NCI-H226 (cell line): ENCODE results near the gene MOV10.
"Not testable (repeated sequence)": the region's sequence is repeated elsewhere in the genome, so short reads cannot be mapped to it uniquely, and the experiment has no call there.

ENCODE experiments used
- DNase-seq: peaks from one replicate; pipeline ENCODE4 v3.0.0-alpha.2; 2015

The MOV10 gene

DNA sequence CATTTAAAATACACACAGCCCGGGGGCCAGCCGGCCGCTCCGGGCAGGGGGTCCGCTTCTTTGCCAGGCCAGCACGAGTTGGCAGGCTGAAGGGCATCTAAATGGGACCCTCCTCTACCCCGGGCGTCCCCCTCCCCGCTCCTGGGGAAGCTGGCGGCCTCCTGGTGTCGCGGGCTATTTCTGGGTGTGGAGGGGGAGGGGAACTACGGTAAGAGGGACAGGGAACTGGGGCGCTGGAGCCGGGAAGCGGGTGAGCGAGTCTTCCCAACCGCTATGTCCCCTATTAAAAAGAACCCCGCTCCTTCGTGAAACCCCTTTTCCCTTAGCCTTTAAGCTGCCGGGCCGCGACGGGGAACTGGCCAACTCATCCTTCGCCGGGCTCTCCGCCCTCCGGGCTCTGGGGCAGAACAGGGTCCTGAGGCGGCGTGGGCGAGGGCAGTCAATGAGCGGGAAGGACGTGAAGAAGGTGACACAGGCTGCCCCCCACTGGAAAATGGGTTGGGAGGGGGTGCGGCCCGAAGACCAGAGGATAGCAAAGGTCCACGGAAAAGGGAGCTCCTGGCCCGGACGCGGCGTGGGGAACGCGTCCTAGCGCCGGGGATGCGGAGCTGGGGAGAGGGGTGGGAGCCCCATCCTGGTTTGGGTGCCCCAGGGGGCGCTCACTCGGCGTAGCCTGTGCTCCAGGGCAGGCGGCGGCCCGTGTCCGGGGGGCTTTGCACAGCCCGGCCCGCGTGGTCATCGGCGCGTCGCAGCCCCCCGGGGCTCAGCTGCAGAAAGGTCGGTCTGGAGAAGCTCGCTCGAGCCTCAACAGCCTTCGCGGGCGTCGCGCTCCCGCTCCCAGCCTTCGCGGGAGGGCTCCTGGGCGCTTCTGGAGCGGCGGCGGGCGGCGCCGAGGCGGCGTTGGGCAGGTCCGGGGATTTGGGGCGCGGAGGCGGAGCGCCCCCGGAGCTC, 40.1 kb downstream of the MOV10 start:
- DNase-seq, result no peak

DNA sequence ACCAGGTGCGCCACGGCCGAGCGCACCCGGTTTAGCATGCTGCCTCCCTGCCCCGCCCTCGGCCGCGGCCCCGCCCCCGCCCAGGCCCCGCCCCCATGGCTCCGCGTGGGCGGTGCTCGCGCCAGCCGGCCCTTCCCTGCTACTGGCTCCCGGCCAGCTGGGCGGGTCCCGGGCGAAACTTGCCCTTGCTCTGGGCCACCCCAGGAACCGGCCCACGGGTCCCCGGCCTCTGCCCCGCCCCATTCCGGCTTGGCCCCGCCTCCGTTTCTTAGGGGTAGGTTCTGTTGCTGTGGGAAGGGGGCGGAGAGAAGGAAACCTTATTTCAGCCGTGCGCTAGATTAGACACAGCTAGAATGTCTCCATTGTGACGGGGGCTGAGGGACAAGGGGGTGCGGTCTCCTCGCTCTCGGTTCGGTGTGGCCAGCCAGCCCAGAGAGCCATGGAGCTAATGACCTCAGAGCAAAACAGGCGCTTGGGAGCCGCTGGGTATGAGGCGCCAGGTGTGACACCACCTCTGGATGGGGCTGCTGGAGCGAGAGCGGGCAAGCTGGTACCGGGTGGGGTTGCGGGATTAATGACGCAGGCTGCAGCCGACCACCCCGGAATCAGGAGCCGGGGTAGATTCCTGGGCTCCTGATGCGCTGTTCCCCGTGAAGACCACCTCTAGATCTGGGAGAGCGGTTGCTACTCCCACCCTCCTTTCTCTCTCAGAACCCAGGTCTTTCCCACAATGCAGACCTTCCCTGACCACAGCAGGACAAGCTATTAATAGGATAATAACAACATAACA, 41.0 kb downstream of the MOV10 start, which contains the start of gene PPM1J:
TSS of gene PPM1J (minus strand) at position 69 of the 790 bp plus-strand sequence. CDS start at position 38, 31 bp downstream.
- peak; percentile 89 for DNase-seq

DNA sequence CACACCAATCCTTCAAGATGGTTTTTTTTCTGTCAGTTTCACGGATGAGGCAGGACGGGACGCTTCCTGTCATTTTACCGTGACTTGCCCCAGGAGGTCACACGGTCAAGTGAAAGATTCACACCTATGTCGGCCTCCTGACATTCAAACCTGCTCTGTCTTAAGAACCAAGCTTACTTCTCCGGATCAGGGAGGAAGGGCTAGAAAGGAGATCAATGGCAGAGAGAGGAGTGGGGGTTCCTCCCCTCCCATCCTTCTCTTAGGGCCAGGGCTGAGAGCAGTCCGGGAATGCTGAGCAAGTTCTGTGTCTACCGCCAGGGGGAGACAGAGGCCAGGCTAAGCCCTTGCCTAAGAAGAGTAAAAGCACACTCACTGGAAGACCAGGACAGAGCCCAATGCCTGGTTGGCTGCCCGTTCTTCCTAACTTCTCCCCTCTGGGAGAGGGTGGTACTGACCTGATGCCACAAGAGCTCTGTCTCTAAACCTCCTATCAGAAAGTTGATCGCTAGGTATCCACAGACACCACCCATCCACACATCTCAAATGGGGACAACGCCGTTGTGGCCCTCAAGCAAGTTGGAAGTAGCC, 41.8 kb downstream of the MOV10 start:
- peak; percentile 83 for DNase-seq

DNA sequence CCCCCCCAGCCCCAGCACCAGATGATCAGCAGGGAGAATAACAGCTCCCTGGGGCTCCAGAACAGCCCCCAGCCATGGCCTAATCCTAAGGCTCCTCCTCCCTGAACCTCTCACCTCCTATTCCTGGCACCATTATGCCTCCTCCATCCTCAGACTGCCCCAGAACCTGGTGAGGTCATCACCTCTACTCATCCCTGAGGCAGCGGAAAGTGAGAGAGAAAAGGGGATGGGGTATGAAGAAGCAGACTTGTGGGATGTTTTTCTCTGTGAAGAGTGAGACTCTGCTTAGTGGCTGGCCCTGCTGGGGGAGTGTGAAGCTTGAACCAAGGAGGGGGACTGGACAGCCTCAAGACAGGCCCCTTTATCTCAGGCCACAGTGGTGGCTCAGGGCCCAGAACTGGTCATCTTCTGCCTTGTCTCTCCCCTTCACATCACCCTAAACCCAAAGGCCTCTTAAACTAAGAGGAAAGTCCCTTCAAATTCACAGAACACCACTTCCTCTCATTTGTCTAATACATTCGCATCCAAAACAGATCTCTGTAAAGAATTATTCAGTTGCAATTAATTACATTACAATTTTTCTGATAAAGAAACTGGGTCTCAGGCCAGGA, 42.9 kb downstream of the MOV10 start:
- peak; percentile 40 for DNase-seq

DNA sequence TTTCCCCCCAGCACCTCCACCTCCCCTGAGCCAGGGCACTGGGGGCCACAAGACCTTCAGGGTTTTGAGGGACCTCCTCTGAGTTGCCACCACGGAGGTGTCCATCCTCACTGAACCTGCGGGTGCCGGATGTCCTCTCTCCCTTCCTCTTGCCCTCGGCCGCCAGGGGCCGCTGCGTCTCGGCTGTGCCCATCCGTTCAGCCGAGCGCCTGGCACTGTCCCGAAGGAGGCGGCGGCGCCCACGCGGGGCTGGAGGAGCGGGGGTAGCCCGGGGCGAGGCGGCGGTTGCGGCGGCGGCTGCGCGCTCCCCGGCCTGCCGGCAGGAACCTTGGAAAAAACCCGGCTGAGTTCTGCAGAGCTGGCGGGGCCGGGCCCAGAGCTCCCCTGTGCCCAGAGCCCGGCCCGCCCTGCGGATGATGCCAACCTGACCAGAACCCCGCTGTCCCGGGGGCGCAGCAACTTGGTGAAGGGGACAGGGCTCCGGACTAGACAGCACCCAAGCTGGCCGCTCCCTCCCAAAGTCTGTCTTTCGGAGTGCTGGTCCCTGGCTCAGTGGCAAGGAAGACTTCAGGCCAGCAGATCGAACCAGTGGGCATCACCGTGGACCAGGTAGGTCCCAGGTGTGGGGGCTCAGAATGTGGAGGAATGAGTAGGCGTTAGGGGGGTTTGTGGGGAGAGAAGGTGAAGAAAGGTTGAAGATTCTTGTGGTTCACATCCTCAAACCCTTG, 44.4 kb downstream of the MOV10 start:
- peak; percentile 78 for DNase-seq

DNA sequence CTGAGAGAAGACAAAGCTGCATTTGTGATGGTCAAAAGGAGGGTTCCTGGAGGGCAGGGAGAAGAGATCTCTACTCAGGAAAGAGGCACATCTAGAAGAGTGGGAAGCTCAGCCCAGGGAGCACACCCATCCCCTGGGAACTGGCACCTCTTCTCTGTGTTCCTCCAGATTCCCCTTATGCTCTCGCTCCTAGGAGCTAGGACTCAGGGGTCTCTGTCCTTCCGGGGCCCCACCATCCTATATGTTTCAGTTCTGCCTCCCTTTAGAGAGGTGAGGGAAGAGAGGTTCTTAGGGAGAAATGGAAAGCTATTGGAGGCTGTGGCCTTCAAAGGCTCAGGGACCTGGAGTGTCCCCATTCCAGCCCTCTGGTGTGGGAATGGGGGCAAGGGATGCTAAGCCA, 45.2 kb downstream of the MOV10 start:
- no peak for DNase-seq

DNA sequence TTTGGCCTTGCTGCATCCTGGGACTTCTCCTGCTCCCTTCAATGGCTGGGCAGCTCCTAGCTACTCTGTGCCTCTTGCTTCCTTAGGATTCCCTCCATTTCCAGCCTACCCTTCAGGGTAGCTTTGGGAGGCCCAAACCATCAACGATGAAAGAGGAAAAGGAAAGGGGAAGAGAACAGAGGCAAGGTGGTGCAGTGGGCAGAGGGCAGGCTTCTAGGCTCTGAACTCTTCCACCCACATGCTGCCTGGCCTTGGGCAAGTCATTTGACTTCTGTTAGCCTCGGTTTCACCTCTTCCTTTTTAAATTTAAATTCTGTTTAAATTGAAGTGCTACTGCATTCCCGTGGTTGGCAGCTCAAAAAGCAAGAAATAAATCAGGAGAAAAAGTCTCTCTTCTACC, 46.3 kb downstream of the MOV10 start:
- DNase-seq, result no peak

DNA sequence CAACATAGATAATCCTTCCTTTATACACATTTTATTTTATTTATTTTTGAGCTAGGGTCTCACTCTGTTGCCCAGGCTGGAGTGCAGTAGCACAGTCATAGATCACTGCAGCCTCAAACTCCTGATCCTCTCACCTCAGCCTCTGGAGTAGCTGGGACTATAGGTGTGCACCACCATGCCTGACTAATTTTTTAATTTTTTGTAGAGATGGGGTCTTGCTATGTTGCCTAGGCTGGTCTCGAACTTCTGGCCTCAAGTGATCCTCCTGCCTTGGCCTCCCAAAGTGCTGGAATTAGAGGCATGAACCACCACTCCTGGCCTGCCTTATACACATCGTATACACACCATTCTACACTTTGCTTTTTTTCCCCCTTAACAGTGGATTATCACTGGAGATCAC, 46.8 kb downstream of the MOV10 start:
- not testable (repeated sequence) for DNase-seq

DNA sequence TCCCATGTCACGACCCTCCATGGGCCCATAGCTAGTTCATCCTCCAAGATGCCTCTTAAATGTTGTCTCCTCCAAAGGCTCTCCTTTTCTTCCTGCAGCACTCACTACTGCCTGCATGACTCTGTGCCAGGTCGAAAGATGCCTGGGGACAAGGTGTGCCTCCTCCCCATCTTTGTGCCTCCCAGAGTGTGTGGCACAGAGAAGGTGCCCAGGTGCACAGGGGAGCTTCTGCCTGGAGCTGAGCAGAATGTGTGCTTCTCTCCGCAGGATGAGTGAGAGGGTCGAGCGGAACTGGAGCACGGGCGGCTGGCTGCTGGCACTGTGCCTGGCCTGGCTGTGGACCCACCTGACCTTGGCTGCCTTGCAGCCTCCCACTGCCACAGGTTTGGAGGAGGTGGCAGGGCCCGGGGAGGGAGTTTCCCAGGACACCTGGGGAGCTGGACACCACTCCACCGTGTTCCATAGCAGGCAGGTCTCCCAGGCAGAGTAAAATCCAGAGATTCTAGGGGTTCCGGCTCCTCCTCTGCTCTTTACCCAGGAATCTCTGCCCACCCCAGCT, 47.6 kb downstream of the MOV10 start:
- no peak for DNase-seq

DNA sequence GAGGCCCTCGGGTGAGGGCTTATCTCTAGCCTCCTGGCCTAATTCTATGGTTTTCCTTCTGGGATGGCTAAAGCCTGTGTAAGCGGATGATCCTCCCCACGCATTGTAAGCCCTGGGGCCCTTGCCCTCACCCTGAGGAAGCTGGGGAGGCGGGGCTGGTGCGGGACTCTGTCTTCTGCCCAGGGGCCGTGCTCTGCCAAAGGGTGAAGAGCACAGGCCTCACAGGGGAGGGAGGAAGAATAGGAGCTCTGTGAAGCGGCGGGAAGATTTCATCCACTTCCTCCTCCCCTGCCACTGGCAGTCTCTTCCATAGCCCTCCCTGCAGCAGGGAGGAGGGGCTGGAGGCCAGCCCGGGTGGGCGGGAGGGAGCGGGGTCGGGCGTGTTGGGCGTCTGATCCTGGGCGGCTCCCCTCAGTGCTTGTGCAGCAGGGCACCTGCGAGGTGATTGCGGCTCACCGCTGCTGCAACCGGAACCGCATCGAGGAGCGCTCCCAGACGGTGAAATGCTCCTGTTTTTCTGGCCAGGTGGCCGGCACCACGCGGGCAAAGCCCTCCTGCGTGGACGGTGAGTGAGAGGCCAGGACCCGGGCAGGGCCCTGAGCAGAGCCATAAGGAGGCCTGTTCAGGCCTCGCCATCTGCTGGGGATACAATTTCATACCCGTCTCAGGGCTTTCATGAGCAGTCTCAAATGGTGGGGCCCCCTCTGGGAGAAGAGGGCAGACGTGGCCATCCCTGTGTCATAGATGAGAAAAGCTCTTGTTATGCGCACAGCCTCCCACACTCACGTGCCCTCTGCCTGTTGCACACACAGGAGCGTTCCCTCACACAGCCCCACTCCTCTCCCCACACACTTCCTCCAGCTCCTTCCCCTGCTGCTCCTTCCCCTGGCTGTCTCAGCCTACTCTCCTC, 48.4 kb downstream of the MOV10 start:
- peak; percentile 98 for DNase-seq

DNA sequence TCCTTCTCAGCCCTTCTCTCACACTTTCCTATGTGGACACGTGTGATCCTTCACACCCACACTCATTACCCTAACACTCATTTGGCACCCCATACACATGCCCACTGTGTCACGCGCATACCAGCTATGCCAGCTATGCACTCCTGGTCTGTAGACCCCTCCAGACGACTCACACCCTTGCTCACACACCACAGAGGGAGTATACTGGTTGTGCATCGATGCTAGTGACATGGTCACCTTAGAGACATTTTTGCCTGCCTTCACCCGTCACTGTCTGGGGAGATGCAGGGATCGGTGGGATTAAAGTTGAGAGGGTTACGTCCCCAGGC, 49.0 kb downstream of the MOV10 start:
- DNase-seq, result no peak

DNA sequence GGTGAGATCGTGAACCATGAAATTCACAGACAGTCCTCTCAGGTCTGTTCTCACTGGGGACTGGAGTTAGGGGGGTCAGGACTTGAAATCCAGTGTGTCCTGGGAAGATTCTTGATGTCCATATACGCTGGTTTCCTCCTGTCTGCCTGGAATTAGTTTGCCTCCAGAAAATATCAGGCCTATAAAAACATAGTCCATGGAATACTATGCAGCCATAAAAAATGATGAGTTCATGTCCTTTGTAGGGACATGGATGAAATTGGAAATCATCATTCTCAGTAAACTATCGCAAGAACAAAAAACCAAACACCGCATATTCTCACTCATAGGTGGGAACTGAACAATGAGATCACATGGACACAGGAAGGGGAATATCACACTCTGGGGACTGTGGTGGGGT, 49.8 kb downstream of the MOV10 start:
- not testable (repeated sequence) for DNase-seq

DNA sequence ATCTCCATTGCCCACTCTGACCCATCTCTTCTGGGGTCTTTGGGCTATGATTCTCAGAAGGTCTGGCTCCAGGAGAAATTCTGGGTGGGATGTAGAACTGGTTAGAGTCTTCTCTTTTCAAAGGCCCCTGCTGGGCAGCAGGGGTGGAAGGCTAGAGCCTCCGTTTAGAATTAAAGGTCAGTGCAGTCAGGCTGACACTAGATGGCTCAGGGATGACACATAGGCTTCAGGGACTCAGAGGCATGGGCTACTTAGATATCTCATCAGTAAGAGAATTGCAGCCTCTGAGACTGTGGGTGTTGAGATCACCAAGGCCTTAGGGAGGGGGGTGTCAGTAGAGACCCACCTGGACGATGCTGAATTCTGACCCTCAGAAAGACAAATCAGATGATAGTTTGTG, 53.3 kb downstream of the MOV10 start:
- DNase-seq, result no peak

DNA sequence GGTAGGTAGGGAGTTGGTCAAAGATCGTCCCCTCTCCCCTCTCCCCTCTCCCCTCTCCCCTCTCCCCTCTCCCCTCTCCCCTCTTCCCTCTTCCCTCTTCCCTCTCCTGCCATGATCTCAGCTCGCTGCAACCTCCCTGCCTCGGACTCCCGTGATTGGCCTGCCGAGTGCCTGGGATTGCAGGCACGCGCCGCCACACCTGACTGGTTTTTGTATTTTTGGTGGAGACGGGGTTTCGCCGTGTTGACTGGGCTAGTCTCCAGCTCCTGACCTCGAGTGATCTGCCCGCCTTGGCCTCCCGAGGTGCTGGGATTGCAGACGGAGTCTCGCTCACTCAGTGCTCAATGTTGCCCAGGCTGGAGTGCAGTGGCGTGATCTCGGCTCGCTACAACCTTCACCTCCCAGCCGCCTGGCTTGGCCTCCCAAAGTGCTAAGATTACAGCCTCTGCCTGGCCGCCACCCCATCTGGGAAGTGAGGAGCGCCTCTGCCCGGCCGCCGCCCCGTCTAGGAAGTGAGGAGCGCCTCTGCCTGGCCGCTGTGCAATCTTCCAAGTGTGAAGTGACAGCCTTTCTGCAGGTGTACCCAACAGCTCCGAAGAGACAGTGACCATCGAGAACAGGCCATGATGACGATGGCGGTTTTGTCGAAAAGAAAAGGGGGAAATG, 54.0 kb downstream of the MOV10 start:
- DNase-seq, result not testable (repeated sequence)

DNA sequence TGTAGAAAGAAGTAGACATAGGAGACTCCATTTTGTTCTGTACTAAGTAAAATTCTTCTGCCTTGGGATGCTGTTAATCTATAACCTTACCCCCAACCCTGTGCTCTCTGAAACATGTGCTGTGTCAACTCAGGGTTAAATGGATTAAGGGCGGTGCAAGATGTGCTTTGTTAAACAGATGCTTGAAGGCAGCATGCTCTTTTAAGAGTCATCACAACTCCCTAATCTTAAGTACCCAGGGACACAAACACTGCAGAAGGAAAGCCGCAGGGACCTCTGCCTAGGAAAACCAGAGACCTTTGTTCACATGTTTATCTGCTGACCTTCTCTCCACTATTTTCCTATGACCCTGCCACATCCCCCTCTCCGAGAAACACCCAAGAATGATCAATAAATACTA, 54.6 kb downstream of the MOV10 start:
- not testable (repeated sequence) for DNase-seq

DNA sequence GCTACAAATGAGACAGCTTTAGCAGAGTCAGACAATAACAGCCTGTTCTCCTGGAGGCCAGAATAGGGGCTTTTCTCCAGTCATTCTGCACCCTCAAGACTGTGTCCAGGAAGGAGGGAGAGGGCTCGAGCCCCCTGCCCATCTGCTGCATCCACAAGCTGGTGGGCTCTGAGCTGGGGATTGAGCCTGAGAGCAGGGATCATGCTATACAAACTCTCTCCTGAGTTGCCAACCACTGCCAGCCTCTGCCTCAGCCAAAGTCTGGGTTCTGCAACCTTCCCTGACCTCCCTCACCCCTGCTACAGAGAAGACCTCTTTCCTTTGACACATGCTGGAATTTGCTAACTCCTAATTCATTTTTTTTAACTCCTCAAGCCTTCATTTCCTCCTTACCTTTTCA, 55.5 kb downstream of the MOV10 start:
- no peak for DNase-seq

DNA sequence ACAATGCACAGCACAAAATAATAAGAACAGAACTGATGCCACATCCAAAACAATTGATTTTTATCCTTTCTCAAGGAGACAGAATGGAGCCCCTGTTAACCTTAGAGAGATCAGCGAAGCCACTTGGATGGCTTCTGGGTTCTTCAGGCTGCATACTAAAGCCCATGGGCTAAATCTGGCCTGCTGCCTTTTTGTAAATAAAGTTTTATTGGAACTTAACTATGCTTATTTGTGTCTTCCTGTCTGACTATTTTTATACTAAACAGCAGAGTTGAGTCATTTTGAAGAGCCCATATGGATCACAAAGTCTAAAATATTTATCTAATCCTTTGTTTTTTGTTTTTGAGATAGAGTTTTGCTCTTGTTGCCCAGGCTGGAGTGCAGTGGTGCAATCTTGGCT, 57.0 kb downstream of the MOV10 start:
- DNase-seq, result no peak

DNA sequence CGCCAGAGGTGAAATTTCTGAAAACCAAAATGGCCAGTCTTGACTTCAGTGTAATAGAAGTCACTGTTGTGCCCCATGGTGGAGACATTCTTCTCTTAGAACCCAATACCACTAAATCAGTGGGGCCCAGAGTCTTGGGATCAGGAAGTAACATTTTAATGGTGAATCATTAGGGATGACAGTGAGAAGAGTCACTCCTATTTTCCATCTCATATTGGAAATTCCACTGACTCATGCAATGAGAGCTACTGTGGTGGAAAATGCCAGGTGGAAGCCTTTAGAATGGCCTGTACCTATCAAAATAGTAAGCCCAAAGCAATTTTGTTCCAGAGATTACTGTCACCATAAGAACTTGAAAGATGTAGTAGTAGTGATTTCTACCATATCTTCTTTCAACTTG, 61.3 kb downstream of the MOV10 start:
- peak; percentile 80 for DNase-seq

DNA sequence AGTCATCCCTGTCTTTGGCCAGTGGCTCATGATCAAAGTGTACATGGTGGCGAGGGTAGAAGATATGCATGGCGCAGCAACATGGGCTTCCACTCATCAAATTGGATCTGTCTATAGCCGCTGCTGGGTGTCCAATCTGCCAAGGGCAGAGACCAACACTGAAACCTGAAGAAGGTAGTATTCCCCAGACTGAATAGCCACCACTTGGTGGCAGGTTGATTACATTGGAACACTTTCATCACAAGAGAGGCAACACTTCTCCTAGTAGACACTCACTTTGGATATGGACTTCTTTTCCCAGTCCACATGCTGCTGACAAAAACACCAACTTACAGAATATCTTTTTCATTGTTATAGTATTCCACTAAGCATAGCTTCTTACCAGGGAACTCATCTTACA, 63.1 kb downstream of the MOV10 start:
- no peak for DNase-seq
